Measurements from ENCODE around the gene HSBP1L1. TPM values are rescaled to one million over a fixed set of nuclear protein-coding genes. Genes with fewer than 3 reads are reported as not detected.

The HSBP1L1 gene
- total and polyA plus RNA-seq, 2 of the 13 experiments (the other 11 are each of a cell fraction or from before 2014, with no cell fraction given), result 22.6 to 45.1 TPM

DNA sequence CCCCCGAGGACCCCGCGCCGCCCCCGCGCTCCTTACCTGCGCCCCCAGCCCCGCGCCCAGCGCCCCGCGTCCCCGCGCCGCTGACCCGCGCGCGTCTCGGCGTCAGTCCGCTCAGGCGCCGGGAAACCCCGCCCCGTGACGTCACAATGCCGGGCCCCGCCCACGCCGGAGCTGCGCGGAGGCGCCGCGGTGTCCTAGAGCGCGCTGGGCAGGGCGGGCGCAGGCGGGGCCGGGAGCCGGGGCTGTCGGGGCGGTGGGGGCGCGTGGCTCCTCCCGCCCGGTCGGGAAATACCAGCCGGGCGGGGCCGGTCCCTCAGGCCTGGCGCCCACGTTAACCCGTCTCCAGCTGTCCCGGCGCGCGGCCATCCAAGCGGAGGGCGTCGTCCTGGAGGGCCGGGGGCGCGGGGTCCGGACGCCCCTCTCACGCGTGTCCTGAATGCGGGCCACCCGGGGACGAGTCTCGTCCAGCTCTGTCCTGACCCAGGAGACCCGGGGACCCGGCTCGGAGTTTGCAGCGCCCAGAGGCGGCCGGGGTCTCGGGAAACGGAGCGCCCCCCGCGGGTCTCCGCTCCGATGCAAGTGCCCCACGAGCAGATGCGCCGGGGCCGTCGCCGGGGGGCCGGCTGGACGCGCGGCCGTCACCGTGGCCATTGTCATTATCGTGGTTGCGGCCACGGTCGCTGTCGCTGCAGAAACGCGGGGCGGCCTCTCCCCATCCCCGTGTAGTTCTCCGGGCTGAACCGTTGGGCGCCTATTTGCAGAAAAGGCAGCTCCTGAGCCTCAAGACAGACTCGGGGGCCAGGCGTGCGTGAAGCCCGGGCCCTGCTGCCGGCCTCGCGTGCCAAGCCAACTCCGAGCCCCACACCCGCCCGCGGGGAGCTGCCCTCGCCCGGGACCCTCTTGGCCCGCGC is 12.6 kb upstream of the HSBP1L1 start, which contains the start of gene SLC66A2 (continued):
- TF ChIP-seq, protein P1, sequence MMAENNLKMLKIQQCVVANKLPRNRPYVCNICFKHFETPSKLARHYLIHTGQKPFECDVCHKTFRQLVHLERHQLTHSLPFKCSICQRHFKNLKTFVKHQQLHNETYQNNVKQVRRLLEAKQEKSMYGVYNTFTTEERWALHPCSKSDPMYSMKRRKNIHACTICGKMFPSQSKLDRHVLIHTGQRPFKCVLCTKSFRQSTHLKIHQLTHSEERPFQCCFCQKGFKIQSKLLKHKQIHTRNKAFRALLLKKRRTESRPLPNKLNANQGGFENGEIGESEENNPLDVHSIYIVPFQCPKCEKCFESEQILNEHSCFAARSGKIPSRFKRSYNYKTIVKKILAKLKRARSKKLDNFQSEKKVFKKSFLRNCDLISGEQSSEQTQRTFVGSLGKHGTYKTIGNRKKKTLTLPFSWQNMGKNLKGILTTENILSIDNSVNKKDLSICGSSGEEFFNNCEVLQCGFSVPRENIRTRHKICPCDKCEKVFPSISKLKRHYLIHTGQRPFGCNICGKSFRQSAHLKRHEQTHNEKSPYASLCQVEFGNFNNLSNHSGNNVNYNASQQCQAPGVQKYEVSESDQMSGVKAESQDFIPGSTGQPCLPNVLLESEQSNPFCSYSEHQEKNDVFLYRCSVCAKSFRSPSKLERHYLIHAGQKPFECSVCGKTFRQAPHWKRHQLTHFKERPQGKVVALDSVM (CRISPR knock-in tag; IDR thresholded peaks at IDR 0.05), result 0 out of 2 replicates have a peak, but pooled peaks have one; percentile 36
- TF ChIP-seq GABPB1 (CRISPR knock-in tag; IDR thresholded peaks at IDR 0.05) (peak; percentile 55; the same call in 1 of the 2 replicates), HOXA9 (CRISPR knock-in tag; IDR thresholded peaks at IDR 0.05; ENCODE audit: borderline replicate concordance) (no peak), REXO4 (CRISPR knock-in tag; IDR thresholded peaks at IDR 0.05; ENCODE audit: borderline replicate concordance) (no peak), RFX3 (CRISPR knock-in tag; IDR thresholded peaks at IDR 0.05) (no peak), ZNF354B (CRISPR knock-in tag; IDR thresholded peaks at IDR 0.05) (no peak), ZNF788 (CRISPR knock-in tag; IDR thresholded peaks at IDR 0.05; ENCODE audit: borderline replicate concordance) (no peak), KDM2A (CRISPR knock-in tag; IDR thresholded peaks at IDR 0.05; ENCODE audit: borderline replicate concordance, low read depth) (peak; percentile 45; the same call in 1 of the 2 replicates), STAT5B (CRISPR knock-in tag; IDR thresholded peaks at IDR 0.05) (no peak), ZNF816 (CRISPR knock-in tag; IDR thresholded peaks at IDR 0.05; ENCODE audit: borderline replicate concordance) (no peak; the same call in 1 of the 2 replicates), ZNF143 (CRISPR knock-in tag; IDR thresholded peaks at IDR 0.05) (0 out of 2 replicates have a peak, but pooled peaks have one; percentile 34), ZFAT (CRISPR knock-in tag; conservative IDR thresholded peaks at IDR 0.05) (no peak)
- TF ChIP-seq, protein P2, sequence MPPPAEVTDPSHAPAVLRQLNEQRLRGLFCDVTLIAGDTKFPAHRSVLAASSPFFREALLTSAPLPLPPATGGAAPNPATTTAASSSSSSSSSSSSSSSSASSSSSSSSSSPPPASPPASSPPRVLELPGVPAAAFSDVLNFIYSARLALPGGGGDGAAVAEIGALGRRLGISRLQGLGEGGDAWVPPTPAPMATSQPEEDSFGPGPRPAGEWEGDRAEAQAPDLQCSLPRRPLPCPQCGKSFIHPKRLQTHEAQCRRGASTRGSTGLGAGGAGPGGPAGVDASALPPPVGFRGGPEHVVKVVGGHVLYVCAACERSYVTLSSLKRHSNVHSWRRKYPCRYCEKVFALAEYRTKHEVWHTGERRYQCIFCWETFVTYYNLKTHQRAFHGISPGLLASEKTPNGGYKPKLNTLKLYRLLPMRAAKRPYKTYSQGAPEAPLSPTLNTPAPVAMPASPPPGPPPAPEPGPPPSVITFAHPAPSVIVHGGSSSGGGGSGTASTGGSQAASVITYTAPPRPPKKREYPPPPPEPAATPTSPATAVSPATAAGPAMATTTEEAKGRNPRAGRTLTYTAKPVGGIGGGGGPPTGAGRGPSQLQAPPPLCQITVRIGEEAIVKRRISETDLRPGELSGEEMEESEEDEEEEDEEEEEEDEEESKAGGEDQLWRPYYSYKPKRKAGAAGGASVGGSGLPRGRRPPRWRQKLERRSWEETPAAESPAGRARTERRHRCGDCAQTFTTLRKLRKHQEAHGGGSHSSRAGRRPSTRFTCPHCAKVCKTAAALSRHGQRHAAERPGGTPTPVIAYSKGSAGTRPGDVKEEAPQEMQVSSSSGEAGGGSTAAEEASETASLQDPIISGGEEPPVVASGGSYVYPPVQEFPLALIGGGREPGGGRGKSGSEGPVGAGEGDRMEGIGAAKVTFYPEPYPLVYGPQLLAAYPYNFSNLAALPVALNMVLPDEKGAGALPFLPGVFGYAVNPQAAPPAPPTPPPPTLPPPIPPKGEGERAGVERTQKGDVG (CRISPR knock-in tag; IDR thresholded peaks at IDR 0.05; ENCODE audit: borderline replicate concordance), result no peak
- TF ChIP-seq, protein P3, sequence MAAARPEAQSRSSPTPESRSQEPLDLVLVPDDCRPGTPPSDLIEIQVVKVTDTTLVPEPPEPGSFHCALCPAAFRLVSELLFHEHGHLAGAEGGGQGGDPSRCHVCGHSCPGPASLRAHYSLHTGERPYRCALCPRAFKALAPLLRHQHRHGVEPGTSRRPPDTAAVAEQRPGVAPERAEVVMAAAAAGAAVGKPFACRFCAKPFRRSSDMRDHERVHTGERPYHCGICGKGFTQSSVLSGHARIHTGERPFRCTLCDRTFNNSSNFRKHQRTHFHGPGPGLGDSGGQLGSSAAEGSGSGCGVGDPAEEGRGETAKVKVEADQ (CRISPR knock-in tag; IDR thresholded peaks at IDR 0.05; ENCODE audit: borderline replicate concordance), result no peak
- TF ChIP-seq, protein P4, sequence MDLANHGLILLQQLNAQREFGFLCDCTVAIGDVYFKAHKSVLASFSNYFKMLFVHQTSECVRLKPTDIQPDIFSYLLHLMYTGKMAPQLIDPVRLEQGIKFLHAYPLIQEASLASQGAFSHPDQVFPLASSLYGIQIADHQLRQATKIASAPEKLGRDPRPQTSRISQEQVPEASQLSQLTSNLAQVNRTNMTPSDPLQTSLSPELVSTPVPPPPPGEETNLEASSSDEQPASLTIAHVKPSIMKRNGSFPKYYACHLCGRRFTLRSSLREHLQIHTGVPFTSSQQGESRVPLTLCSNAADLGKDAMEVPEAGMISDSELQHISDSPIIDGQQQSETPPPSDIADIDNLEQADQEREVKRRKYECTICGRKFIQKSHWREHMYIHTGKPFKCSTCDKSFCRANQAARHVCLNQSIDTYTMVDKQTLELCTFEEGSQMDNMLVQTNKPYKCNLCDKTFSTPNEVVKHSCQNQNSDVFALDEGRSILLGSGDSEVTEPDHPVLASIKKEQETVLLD (CRISPR knock-in tag; IDR thresholded peaks at IDR 0.05; ENCODE audit: low read depth), result 0 out of 2 replicates have a peak, but pooled peaks have one; percentile 51
- TF ChIP-seq, protein P5, sequence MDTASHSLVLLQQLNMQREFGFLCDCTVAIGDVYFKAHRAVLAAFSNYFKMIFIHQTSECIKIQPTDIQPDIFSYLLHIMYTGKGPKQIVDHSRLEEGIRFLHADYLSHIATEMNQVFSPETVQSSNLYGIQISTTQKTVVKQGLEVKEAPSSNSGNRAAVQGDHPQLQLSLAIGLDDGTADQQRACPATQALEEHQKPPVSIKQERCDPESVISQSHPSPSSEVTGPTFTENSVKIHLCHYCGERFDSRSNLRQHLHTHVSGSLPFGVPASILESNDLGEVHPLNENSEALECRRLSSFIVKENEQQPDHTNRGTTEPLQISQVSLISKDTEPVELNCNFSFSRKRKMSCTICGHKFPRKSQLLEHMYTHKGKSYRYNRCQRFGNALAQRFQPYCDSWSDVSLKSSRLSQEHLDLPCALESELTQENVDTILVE (CRISPR knock-in tag; IDR thresholded peaks at IDR 0.05), result no peak

All from HepG2 (cell line).